IPS-20b (cell line): Measurements from ENCODE around the gene PTP4A2.

Source experiments
- H3K27ac ChIP-seq: one replicate; pipeline ENCODE4 v1.5.1; 2013; ENCODE audit warnings: low read length
- H3K27me3 ChIP-seq: 2 replicates; pipeline ENCODE4 v1.6.1; 2013; ENCODE audit warnings: mild to moderate bottlenecking, low read length, inconsistent platforms; ENCODE audit not compliant: insufficient read depth
- H3K36me3 ChIP-seq: 2 replicates; pipeline ENCODE4 v1.6.1; 2013; ENCODE audit warnings: low read depth, mild to moderate bottlenecking, inconsistent platforms, low read length, moderate library complexity; ENCODE audit not compliant: insufficient read depth
- H3K4me1 ChIP-seq: 2 replicates; pipeline ENCODE4 v1.6.1; 2013; ENCODE audit warnings: mild to moderate bottlenecking, control low read depth, inconsistent platforms, low read length, moderate library complexity; ENCODE audit not compliant: insufficient read depth
- H3K4me3 ChIP-seq: 2 replicates; pipeline ENCODE4 v1.5.1; 2013; ENCODE audit warnings: mild to moderate bottlenecking, low read length, inconsistent platforms
- H3K9ac ChIP-seq: 2 replicates; pipeline ENCODE4 v1.6.1; 2013; ENCODE audit warnings: low read depth, mild to moderate bottlenecking, inconsistent platforms, low read length, moderate library complexity
- H3K9me3 ChIP-seq: 2 replicates; pipeline ENCODE4 v1.6.1; 2013; ENCODE audit warnings: mild to moderate bottlenecking, low read depth, low read length, inconsistent platforms; ENCODE audit not compliant: insufficient read depth

Gene PTP4A2

GRCh38 chr1:31938184-31938975 lies at the start of gene PTP4A2:
Gene PTP4A2 (minus strand): TSS chr1:31938368. CDS start chr1:31919065, 19,303 bp downstream.
- H3K9me3 ChIP-seq, result no peaks in the 10 kb centered on the region
- H3K9ac ChIP-seq, result peak within 1 kb of the TSS; percentile 91
- no peak within 1 kb of the TSS for H3K27ac ChIP-seq
- H3K36me3 ChIP-seq, result no peaks in the 10 kb centered on the region
- H3K4me1 ChIP-seq, result peaks cover 22% of the 10 kb centered on the region
- H3K27me3 ChIP-seq, result peaks cover 8% of the 10 kb centered on the region; the same call in 1 of the 2 replicates
- peak within 1 kb of the TSS; percentile 95 for H3K4me3 ChIP-seq

- no peaks in the 10 kb centered on the region for H3K9me3 ChIP-seq
- no peaks in the 10 kb centered on the region for H3K36me3 ChIP-seq
- H3K9ac ChIP-seq, result no peak overlapping the region
- H3K4me1 ChIP-seq, result 0 out of 2 replicates have a peak, but pooled peaks cover 9% of the 10 kb centered on the region
- no peaks in the 10 kb centered on the region for H3K27me3 ChIP-seq
- H3K4me3 ChIP-seq, result no peak overlapping the region
- no peak overlapping the region for H3K27ac ChIP-seq
Measured at GRCh38 chr1:31987135-31987619, 49.0 kb upstream of the PTP4A2 start.

- no peak overlapping the region for H3K27ac ChIP-seq
Measured at GRCh38 chr1:31985430-31985829, 47.3 kb upstream of the PTP4A2 start.

GRCh38 chr1:31984419-31985347 lies 46.5 kb upstream of the PTP4A2 start:
- Histone ChIP-seq H3K4me1 (0 out of 2 replicates have a peak, but pooled peaks cover 9% of the 10 kb centered on the region), H3K27ac (no peak overlapping the region), H3K9ac (no peak overlapping the region)

More at GRCh38 chr1:31985430-31985829, 47.3 kb upstream of the PTP4A2 start:
- Histone ChIP-seq H3K4me3 (no peak overlapping the region), H3K9me3 (no peaks in the 10 kb centered on the region), H3K4me1 (0 out of 2 replicates have a peak, but pooled peaks cover 9% of the 10 kb centered on the region), H3K36me3 (no peaks in the 10 kb centered on the region), H3K27me3 (no peaks in the 10 kb centered on the region), H3K9ac (no peak overlapping the region)

GRCh38 chr1:31981972-31982371 lies 43.8 kb upstream of the PTP4A2 start:
- Histone ChIP-seq H3K4me3 (no peak overlapping the region), H3K4me1 (peaks cover 4% of the 10 kb centered on the region; the same call in 1 of the 2 replicates), H3K27ac (no peak overlapping the region), H3K36me3 (no peaks in the 10 kb centered on the region), H3K9me3 (no peaks in the 10 kb centered on the region), H3K9ac (no peak overlapping the region), H3K27me3 (no peaks in the 10 kb centered on the region)

More at GRCh38 chr1:31984419-31985347, 46.5 kb upstream of the PTP4A2 start:
- no peaks in the 10 kb centered on the region for H3K36me3 ChIP-seq
- no peaks in the 10 kb centered on the region for H3K9me3 ChIP-seq
- H3K4me3 ChIP-seq, result no peak overlapping the region
- H3K27me3 ChIP-seq, result no peaks in the 10 kb centered on the region

- Histone ChIP-seq H3K4me3 (no peak overlapping the region), H3K4me1 (peaks cover 4% of the 10 kb centered on the region; the same call in 1 of the 2 replicates), H3K9me3 (no peaks in the 10 kb centered on the region), H3K9ac (no peak overlapping the region), H3K27me3 (no peaks in the 10 kb centered on the region), H3K36me3 (no peaks in the 10 kb centered on the region), H3K27ac (no peak overlapping the region)
Measured at GRCh38 chr1:31981456-31981839, 43.3 kb upstream of the PTP4A2 start.

- Histone ChIP-seq H3K9ac (no peak overlapping the region), H3K4me1 (peaks cover 4% of the 10 kb centered on the region; the same call in 1 of the 2 replicates)
Measured at GRCh38 chr1:31980835-31981455, 42.8 kb upstream of the PTP4A2 start.

GRCh38 chr1:31978843-31979400 lies 40.8 kb upstream of the PTP4A2 start:
- no peaks in the 10 kb centered on the region; the same call in 1 of the 2 replicates for H3K4me1 ChIP-seq

More at GRCh38 chr1:31980835-31981455, 42.8 kb upstream of the PTP4A2 start:
- Histone ChIP-seq H3K9me3 (no peaks in the 10 kb centered on the region), H3K4me3 (no peak overlapping the region), H3K27ac (no peak overlapping the region), H3K27me3 (no peaks in the 10 kb centered on the region), H3K36me3 (no peaks in the 10 kb centered on the region)

GRCh38 chr1:31977385-31978131 lies 39.4 kb upstream of the PTP4A2 start:
- Histone ChIP-seq H3K27me3 (no peaks in the 10 kb centered on the region), H3K4me1 (no peaks in the 10 kb centered on the region; the same call in 1 of the 2 replicates), H3K27ac (no peak overlapping the region), H3K9me3 (no peaks in the 10 kb centered on the region), H3K9ac (no peak overlapping the region), H3K4me3 (no peak overlapping the region), H3K36me3 (no peaks in the 10 kb centered on the region)

More at GRCh38 chr1:31978843-31979400, 40.8 kb upstream of the PTP4A2 start:
- Histone ChIP-seq H3K27ac (no peak overlapping the region), H3K9me3 (no peaks in the 10 kb centered on the region), H3K4me3 (no peak overlapping the region), H3K36me3 (no peaks in the 10 kb centered on the region), H3K9ac (no peak overlapping the region), H3K27me3 (no peaks in the 10 kb centered on the region)

- H3K9me3 ChIP-seq, result no peaks in the 10 kb centered on the region
- H3K4me1 ChIP-seq, result no peaks in the 10 kb centered on the region; the same call in 1 of the 2 replicates
- no peak overlapping the region for H3K27ac ChIP-seq
- H3K36me3 ChIP-seq, result no peaks in the 10 kb centered on the region
- H3K27me3 ChIP-seq, result no peaks in the 10 kb centered on the region
- H3K4me3 ChIP-seq, result no peak overlapping the region
- H3K9ac ChIP-seq, result no peak overlapping the region
Measured at GRCh38 chr1:31976401-31976800, 38.2 kb upstream of the PTP4A2 start.
